Calu3 (cell line): ENCODE results near the gene HBS1L. TPM values are rescaled to one million over a fixed set of nuclear protein-coding genes. Genes with fewer than 3 reads are reported as not detected.

Experiments used
- BruUV-seq: library from RNA; stranded (reverse); fragments of 400-500 nt; replicated peaks from 2 replicates; lab custom pipeline; 2021; lab: Mats Ljungman, UMichigan
- CTCF ChIA-PET: fragments of 300-600 bp; sonication (Branson Sonifier 250); formaldehyde crosslinking; loops from one replicate; lab custom pipeline; 2022; ENCODE audit warnings: antibody characterized with exemption; lab: Charles Lee
- DNase-seq: peaks from one replicate; pipeline ENCODE4 v3.0.0; 2022
- H3K27ac Mint-ChIP-seq: one replicate; pipeline ENCODE4 v1.8.0; 2022; ENCODE audit warnings: mixed read lengths; ENCODE audit not compliant: unreplicated experiment
- H3K27me3 Mint-ChIP-seq: one replicate; pipeline ENCODE4 v1.8.0; 2022; ENCODE audit warnings: mixed read lengths; ENCODE audit not compliant: unreplicated experiment
- H3K36me3 Mint-ChIP-seq: one replicate; pipeline ENCODE4 v1.8.0; 2022; ENCODE audit warnings: mild to moderate bottlenecking, moderate library complexity, mixed read lengths; ENCODE audit not compliant: insufficient read depth, unreplicated experiment
- H3K4me1 Mint-ChIP-seq: one replicate; pipeline ENCODE4 v1.8.0; 2022; ENCODE audit warnings: mild to moderate bottlenecking, low read depth, mixed read lengths; ENCODE audit not compliant: unreplicated experiment
- H3K4me3 Mint-ChIP-seq: one replicate; pipeline ENCODE4 v1.8.0; 2022; ENCODE audit warnings: mild to moderate bottlenecking, low read depth, moderate library complexity, mixed read lengths; ENCODE audit not compliant: unreplicated experiment
- H3K9me3 Mint-ChIP-seq: one replicate; pipeline ENCODE4 v1.8.0; 2022; ENCODE audit warnings: low read depth, mixed read lengths; ENCODE audit not compliant: unreplicated experiment
- intact Hi-C: fragments of 100-400 bp; cut with micrococcal nuclease; formaldehyde crosslinking; loops from one replicate; pipeline ENCODE4 v1.10.0; 2022; ENCODE audit not compliant: unreplicated experiment
- total RNA-seq: library from RNA; stranded (reverse); gene quantifications from 2 replicates; pipeline ENCODE4 v1.2.3, GENCODE V29; 2022
- TF ChIP-seq, protein P1 (sequence below): fragments of 200-600 bp; IDR thresholded peaks from one replicate; pipeline ENCODE4 v1.8.0; 2022; ENCODE audit warnings: antibody characterized with exemption; ENCODE audit not compliant: unreplicated experiment

Gene HBS1L
- total RNA-seq, 1 experiment from 2014 or later = 50.0 TPM

GRCh38 chr6:134950482-134950881 is 104.1 kb downstream of the HBS1L start:
- TF ChIP-seq, protein P1, sequence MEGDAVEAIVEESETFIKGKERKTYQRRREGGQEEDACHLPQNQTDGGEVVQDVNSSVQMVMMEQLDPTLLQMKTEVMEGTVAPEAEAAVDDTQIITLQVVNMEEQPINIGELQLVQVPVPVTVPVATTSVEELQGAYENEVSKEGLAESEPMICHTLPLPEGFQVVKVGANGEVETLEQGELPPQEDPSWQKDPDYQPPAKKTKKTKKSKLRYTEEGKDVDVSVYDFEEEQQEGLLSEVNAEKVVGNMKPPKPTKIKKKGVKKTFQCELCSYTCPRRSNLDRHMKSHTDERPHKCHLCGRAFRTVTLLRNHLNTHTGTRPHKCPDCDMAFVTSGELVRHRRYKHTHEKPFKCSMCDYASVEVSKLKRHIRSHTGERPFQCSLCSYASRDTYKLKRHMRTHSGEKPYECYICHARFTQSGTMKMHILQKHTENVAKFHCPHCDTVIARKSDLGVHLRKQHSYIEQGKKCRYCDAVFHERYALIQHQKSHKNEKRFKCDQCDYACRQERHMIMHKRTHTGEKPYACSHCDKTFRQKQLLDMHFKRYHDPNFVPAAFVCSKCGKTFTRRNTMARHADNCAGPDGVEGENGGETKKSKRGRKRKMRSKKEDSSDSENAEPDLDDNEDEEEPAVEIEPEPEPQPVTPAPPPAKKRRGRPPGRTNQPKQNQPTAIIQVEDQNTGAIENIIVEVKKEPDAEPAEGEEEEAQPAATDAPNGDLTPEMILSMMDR = no peak
- intact Hi-C loops = no loop called here
- Mint-ChIP-seq H3K36me3 (peaks cover 2% of the 10 kb centered on the region), H3K9me3 (no peaks in the 10 kb centered on the region), H3K4me3 (no peak overlapping the region), H3K4me1 (peaks cover 9% of the 10 kb centered on the region), H3K27ac (no peak overlapping the region), H3K27me3 (no peaks in the 10 kb centered on the region)
- BruUV-seq = no TSS peak
- CTCF ChIA-PET = no interaction called here
- DNase-seq = no peak

- Mint-ChIP-seq H3K36me3 (peaks cover 5% of the 10 kb centered on the region), H3K9me3 (no peaks in the 10 kb centered on the region), H3K27ac (no peak within 1 kb of the TSS), H3K4me1 (peaks cover 4% of the 10 kb centered on the region), H3K4me3 (no peak within 1 kb of the TSS), H3K27me3 (no peaks in the 10 kb centered on the region)
- DNase-seq = no peak
- TF ChIP-seq, protein P1 = no peak
- CTCF ChIA-PET = no interaction called here
- intact Hi-C loops = loop anchor here (10.0 kb wide), 1 partner anchor 795 kb away; no protein-coding TSS in a partner anchor
- BruUV-seq = no TSS peak
Observed at GRCh38 chr6:134949927-134950326, 104.7 kb downstream of the HBS1L start, which contains the start of gene ALDH8A1. Gene ALDH8A1, minus strand, starts transcription at chr6:134950101. Its CDS starts 48 bp downstream, at chr6:134950053.

- Mint-ChIP-seq H3K27ac (no peak overlapping the region), H3K4me3 (no peak overlapping the region), H3K4me1 (no peaks in the 10 kb centered on the region), H3K9me3 (no peaks in the 10 kb centered on the region), H3K27me3 (no peaks in the 10 kb centered on the region), H3K36me3 (peaks cover 5% of the 10 kb centered on the region)
- no peak for DNase-seq
- intact Hi-C loops = loop anchor here (10.0 kb wide), 1 partner anchor 794 kb away; no protein-coding TSS in a partner anchor
- TF ChIP-seq, protein P1 = no peak
- CTCF ChIA-PET = interaction anchor here (0.6 kb wide), 1 partner anchor 54 kb away, joined by 3 read pairs; no protein-coding TSS in a partner anchor
- no TSS peak for BruUV-seq
Observed at GRCh38 chr6:134948691-134949090, 105.9 kb downstream of the HBS1L start.

- no peak overlapping the region for H3K4me3 Mint-ChIP-seq
- intact Hi-C loops = loop anchor here (10.0 kb wide), 1 partner anchor 793 kb away; no protein-coding TSS in a partner anchor
- BruUV-seq = no TSS peak
- no peaks in the 10 kb centered on the region for H3K9me3 Mint-ChIP-seq
- H3K27ac Mint-ChIP-seq = no peak overlapping the region
- CTCF ChIA-PET = no interaction called here
- no peaks in the 10 kb centered on the region for H3K4me1 Mint-ChIP-seq
- TF ChIP-seq, protein P1 = no peak
- H3K36me3 Mint-ChIP-seq = peaks cover 5% of the 10 kb centered on the region
- DNase-seq = no peak
- no peaks in the 10 kb centered on the region for H3K27me3 Mint-ChIP-seq
Observed at GRCh38 chr6:134948142-134948541, 106.5 kb downstream of the HBS1L start.
